GM19025 (cell line): ENCODE measurements around the gene GALNT9.
"Not testable (repeated sequence)": the region's sequence is repeated elsewhere in the genome, so short reads cannot be mapped to it uniquely, and the experiment has no call there.

Experiments
- ATAC-seq: cut with Tn5 transposase; IDR thresholded peaks from one replicate; pipeline ENCODE4 v1.9.1; 2021; ENCODE audit warnings: mild to moderate bottlenecking, low read depth, moderate library complexity; ENCODE audit not compliant: unreplicated experiment

Gene GALNT9

DNA sequence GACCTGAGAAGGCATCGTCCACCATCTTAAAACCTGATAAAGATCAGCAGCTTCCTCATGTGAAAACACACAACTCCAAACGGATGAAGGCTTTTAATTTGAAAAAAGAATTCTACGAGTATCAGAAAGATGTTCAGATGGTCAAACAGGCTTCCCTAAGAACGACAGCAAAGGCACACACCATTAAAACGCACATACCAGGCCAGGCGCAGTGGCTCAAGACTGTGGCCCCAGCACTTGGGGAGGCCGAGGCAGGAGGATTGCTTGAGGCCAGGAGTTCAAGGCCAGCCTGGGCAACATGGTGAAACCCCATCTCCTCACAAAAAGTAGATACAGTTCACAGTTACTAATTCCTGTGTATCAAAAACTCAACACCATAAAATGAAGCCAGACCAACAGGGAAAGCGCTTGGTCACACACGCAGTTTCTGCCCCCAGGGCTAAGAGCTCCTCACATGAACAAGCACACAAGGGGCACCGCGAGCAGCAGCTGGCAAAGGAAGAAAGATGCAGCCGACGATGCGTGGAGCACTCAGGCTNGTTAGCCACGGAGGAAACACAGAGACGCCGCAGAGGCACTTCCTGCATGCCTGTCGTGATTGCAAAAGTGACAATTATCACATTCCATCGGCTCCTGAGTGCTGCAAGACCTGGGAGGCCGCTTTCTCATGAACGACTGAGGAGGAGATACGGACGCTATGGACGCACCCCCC, 107.1 kb downstream of the GALNT9 start:
- ATAC-seq = no peak

DNA sequence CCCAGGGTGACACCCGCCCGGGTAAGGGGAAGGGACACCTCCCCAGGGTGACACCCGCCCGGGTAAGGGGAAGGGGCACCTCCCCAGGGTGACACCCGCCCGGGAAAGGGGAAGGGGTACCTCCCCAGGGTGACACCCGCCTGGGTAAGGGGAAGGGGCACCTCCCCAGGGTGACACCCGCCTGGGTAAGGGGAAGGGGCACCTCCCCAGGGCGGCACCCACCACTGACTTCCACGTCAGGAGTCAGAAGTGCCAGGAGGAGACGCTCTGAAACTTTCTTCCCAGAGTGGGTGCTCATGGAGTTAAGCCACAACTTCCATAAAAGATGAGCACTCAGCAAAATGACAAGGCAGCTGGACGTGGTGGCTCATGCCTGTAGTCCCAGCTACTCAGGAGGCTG, 109.6 kb downstream of the GALNT9 start:
- not testable (repeated sequence) for ATAC-seq

DNA sequence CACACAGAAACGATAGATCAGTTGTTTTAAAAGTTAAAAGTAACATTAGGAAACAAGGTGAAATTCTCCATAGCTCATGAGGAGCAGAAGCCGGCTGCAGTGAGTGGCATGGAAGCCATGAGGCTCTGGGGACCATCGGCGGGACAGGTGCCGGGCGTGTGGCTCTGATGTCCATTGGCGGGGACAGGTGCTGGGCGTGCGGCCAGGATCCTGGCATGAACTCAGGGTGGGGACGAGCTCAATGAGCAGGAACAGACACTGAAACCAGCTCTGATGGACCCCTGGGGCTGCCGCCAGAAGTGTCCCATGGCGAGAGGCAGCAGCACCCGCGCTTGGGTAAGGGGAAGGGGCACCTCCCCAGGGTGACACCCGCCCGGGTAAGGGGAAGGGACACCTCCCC, 110.1 kb downstream of the GALNT9 start:
- no peak for ATAC-seq

- ATAC-seq = no peak
These were observed 110.5 kb downstream of the GALNT9 start for GRCh38 chr12:132218915-132219314.

DNA sequence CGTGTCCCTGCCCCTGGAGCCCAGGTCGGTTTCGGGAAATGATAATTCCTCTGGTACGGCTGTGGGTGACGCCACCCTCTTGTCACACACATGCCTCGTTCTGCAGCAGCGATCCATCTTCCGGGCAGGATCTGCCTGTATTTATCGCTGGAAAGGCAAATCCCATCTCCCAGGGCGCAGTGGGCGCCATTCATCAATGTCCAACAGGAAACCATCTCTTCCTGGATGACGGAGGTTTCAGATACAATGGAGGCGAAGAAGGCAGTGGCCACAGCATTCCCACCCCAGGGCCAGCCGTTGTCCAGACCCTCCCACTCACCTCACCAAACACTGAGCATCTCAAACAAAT, 110.9 kb downstream of the GALNT9 start:
- no peak for ATAC-seq

GRCh38 chr12:132217800-132218526, 111.4 kb downstream of the GALNT9 start:
- ATAC-seq = no peak

GRCh38 chr12:132217371-132217770, 112.0 kb downstream of the GALNT9 start:
- ATAC-seq = no peak

- no peak for ATAC-seq
These were observed 112.9 kb downstream of the GALNT9 start for GRCh38 chr12:132216354-132216987.

DNA sequence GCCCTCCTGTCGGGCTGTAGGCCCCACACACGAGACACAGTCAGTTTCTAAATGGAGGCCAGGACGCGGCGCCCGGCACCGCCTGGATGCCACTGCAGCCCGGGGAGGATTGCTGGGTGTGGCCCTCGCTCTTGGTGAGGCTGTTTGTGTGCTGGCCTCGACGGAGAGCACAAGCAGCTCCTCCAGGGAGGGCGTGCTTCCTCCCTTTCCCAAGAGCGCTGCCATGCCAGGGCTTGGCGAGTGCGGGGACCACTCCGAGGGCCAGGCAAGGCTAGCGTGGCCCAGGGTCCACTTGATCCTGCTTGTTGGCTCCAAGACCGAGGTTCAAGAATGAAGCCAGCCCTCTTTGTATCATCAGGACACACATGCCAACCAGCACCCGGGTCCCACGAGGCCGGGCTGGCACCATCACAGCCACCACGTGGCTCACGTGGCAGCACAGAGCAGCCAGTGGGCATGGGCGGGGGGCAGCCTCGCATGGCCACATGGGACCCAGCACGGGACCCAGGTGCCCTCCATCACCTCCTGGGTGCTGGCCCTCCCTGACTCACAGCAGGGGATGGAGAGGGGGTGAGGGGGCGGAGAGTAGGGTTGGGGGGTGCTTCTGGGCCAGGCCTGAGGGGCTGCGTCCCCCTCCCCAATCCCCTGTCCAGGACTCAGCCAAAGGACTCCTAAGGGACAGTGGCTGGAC, 113.9 kb downstream of the GALNT9 start:
- no peak for ATAC-seq

DNA sequence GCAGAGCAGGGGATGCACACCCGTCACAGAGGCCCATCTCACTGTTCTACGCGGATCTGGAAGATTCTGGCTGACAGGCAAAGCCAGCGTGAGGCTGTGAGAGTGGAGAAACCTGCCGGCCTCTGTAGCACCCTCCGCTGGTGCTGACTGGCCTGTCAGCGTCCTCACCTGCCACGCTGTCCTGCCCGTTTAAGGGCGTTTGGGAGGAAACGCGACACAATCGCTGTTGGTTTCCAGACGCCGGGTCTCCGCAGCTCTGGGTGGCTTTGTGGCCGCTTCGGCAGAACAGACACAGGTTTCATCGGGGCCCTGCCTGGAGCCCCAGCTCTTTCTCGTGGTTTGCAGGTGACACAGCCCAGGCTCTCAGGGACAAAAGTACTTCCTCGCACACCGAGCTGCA, 114.5 kb downstream of the GALNT9 start:
- no peak for ATAC-seq

DNA sequence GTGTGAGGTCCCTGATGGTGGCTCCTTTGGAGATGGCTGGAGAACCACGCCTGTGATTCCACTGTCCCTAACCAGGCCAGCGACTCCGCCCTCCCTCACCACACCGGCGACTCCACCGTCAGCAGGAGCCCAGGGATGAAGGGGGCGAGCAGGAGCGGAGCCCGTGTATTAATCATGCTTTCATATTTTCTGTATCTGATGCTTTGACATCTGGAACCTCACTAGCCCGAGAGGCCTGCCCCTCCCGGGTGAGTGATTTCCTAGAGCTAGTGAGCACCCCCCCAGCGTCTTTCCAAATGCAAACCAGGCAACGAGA, 115.3 kb downstream of the GALNT9 start:
- no peak for ATAC-seq

DNA sequence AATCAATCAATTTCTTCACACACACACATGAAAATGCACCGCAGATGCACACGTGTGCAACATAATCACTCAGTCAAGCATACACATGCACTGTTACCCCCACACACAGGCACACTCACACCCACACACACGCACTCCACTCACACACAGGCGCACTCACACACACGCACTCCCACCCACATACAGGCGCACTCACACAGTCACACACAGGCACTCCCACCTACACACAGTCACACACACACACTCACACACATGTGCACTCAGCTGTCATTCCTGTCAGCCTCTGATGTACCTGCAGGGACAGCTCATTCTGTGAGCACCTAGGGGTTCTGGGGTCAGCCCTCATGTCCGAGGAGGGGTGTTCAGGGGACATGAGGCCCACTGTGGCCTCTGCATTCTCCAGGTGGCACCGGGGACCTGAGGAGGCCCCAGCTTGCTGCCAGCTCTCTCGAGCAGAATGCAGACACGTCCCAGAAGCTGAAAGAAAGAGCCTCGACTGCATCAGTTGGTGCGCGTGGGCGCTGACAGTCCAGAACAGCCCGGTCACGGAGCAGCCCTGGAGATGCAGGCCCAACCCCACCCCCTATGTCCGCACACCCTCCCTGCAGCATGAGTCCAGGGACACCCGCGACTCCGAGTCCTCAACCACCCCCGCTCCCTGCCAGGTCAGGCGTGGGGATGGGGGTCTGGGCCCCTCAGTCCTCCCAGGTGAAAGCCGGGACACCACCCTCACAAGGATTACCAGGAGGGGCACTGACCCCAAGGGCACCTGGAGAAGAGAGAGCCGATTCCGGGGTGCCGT, 115.8 kb downstream of the GALNT9 start:
- no peak for ATAC-seq

GRCh38 chr12:132211816-132212215, 117.6 kb downstream of the GALNT9 start:
- ATAC-seq = no peak

DNA sequence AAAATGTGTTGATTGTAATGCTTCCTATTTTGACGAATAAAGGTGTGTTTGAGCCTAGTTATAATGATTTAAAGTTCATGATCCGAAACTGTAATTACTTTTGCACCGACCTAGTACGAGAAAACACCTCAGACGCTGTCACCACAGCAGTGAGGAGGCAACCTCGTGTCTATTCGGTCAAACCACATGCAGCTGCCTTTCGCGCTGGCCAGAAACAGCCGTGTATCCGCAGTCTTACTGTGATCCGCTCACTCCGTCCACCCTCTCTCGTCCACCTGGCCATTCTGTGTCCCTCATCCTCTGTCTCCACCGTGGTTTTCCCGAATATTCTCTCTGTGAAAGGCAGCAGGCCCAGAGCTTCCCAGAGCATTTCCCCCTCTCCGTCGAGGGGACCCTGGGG, 118.1 kb downstream of the GALNT9 start:
- ATAC-seq = no peak

DNA sequence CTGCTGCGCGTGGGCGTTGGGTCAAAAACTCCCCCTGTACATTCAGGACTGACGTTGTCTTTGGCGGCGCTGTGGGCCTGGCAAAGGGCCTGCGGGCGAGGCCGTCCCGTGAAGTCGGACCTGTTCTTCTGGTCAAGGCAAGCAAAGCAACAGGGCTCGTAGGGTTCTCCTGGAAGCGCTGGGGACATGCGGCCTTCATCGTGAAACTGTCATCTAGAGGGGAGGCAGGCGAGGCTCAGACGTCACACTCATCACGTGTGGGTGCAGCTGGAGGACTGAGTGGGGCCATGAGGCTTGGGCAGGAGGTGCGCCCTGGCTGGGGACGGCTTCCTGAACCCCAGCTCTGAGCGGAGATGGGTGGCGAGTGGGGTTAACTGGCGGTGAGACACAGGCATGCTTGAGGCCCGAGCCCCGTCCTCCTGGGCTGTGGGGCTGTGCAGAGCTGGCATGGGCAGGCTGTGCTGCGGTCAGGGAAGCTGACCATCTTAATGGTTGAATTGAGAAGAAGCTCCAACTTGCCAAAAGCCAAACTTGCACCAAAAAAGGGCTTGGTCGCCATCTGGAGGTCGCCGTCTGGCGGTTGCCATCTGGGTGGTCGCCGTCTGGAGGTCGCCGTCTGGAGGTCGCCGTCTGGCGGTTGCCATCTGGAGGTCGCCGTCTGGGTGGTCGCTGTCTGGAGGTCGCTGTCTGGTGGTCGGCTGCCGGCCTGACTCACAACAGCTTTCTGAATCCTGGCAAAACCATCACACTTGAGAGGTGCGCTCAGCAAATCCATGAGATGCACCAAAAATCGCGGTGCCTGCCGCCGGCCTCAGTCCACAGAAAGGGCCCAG, 119.0 kb downstream of the GALNT9 start:
- ATAC-seq = no peak

GRCh38 chr12:132209619-132210222, 119.7 kb downstream of the GALNT9 start:
- ATAC-seq = no peak

DNA sequence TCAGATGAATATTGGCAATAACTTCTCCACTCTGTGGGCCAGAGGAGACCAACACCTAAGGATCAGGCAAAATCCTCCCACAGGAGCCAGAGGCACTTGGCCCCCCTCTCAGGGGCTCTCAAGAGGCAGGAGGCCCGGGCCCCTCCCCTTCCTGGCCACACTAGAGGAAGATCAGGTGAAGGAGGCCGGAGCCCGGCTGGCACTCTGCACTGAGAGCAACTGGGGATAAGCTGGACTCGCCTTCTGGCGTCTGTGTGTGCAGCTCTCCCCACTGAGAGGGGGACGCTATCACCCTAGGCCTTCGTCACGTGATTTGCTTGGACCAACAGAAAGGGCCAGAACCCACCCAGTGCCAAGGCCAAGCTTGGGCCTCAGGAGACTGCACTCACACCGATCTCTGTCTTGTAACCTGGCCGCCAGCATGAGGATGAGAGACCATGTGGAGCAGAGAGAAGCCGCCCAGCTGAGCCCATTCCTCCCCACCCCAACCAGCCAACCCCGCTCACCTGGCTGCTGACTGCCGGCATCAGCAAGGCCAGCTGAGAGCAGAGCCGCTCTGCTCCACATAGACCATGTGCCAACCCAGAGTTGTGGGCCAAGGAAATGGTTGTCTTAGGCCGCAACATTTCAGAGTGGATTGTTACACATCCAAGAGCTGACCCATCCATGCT, 121.1 kb downstream of the GALNT9 start:
- ATAC-seq = no peak

- ATAC-seq = no peak
These were observed 122.2 kb downstream of the GALNT9 start for GRCh38 chr12:132207083-132207775.
